Large intestine (tissue), 1 donor: ENCODE results near the gene CPHXL. TPM values are rescaled to one million over a fixed set of nuclear protein-coding genes. Genes with fewer than 3 reads are reported as not detected.

Experiments
- polyA plus RNA-seq: library from polyadenylated mRNA; unstranded; fragments of 120-200 nt; gene quantifications from one replicate; pipeline ENCODE4 v1.2.1, GENCODE V29; 2013

CPHXL gene
- polyA plus RNA-seq, 1 donor: not detected

Other genes starting within 250 kb of the CPHXL start
- gene CHST6, start 231.0 kb downstream of the CPHXL start, polyA plus RNA-seq: 3.3 TPM
- gene CHST5, start 190.4 kb downstream of the CPHXL start, polyA plus RNA-seq: 35.6 TPM
- gene TMEM231, start 170.2 kb downstream of the CPHXL start, polyA plus RNA-seq: 7.6 TPM
- gene GABARAPL2, start 160.1 kb downstream of the CPHXL start, polyA plus RNA-seq: 136 TPM
- gene ADAT1, start 103.2 kb downstream of the CPHXL start, polyA plus RNA-seq: 31.7 TPM
- 100 TPM for gene KARS1, start 78.8 kb downstream of the CPHXL start, polyA plus RNA-seq
- gene TERF2IP, start 78.7 kb downstream of the CPHXL start, polyA plus RNA-seq: 56.8 TPM
- 0.06 TPM for gene CPHXL2, start 49.5 kb downstream of the CPHXL start, polyA plus RNA-seq
- not detected for gene DUXB, start 25.0 kb downstream of the CPHXL start, polyA plus RNA-seq